Transverse colon (tissue), 4 donors: ENCODE measurements around the gene GALC. TPM values are rescaled to one million over a fixed set of nuclear protein-coding genes. Genes with fewer than 3 reads are reported as not detected.

Experiments
- DNase-seq: peaks from one replicate; pipeline ENCODE4 v3.0.0-alpha.2; 2019
- H3K27ac ChIP-seq, 4 donors: fragments of 200-600 bp; sonication (generic); 2 replicates each; pipeline ENCODE4 v1.5.1; 2016 to 2018; ENCODE audit warnings: inconsistent platforms in 4 of 4
- H3K27me3 ChIP-seq: fragments of 200-600 bp; sonication (generic); 2 replicates; pipeline ENCODE4 v1.5.1; 2017; ENCODE audit warnings: inconsistent platforms
- H3K36me3 ChIP-seq, 4 donors: fragments of 200-600 bp; sonication (generic); 2 replicates each; pipeline ENCODE4 v1.5.1; 2017 to 2019; ENCODE audit warnings: inconsistent platforms in 4 of 4
- H3K4me1 ChIP-seq, 4 donors: fragments of 200-600 bp; sonication (generic); 2 replicates each; pipeline ENCODE4 v1.5.1; 2017 to 2020; ENCODE audit warnings: inconsistent platforms in 4 of 4
- H3K4me3 ChIP-seq, 4 donors: fragments of 200-600 bp; sonication (generic); 1 replicate in 1 of 4; 2 replicates in 3 of 4; pipeline versions ENCODE4 v1.5.1 to v1.6.1; 2017 to 2019; ENCODE audit warnings: inconsistent platforms in 4 of 4
- H3K9me3 ChIP-seq, 2 donors: fragments of 200-600 bp; sonication (generic); 2 replicates each; pipeline ENCODE4 v1.5.1; 2017 to 2019; ENCODE audit warnings: inconsistent platforms in 2 of 2
- EP300 ChIP-seq: sonication (generic); formaldehyde crosslinking; IDR thresholded peaks from one replicate; pipeline ENCODE4 v1.6.1; 2017; ENCODE audit warnings: antibody characterized with exemption, low read depth
- POLR2A ChIP-seq: fragments of 450-650 bp; IDR thresholded peaks from one replicate; pipeline ENCODE4 v1.6.1; 2016; ENCODE audit warnings: antibody characterized with exemption, mild to moderate bottlenecking, moderate library complexity
- POLR2AphosphoS5 ChIP-seq, 3 donors: sonication (generic); formaldehyde crosslinking; IDR thresholded peaks; one replicate each; pipeline ENCODE4 v1.6.1; 2016; ENCODE audit warnings: antibody characterized with exemption in 3 of 3
- WGBS, 2 donors: methylation state at CpG; one replicate each; pipeline ENCODE4 v1.1.5; 2018; ENCODE audit warnings: low coverage in 1 of 2; 5-methylcytosine and 5-hydroxymethylcytosine counted together
- in situ Hi-C, 4 donors: fragments of 200-750 bp; cut with MboI; loops; one replicate each; pipeline versions ENCODE4 v1.15.0 to v1.15.1; 2017; ENCODE audit warnings: low sequenced_read_pairs in 3 of 4, low pct_ligation_motif_present in 1 of 4, low pct_unique_long_range_greater_than_20kb in 1 of 4
- intact Hi-C: fragments of 100-400 bp; cut with DNase I; formaldehyde crosslinking; loops from one replicate; pipeline ENCODE4 v1.15.1; 2023; ENCODE audit warnings: low total_unique reads
- total RNA-seq, 4 donors: library from RNA; depleted of rRNA; stranded (reverse); fragments of >200 nt; gene quantifications; one replicate each; pipeline ENCODE4 v1.1.0, GENCODE V29; 2016
- TF ChIP-seq, protein P1 (sequence below), 5 experiments: fragments of 200-600 bp in 3 of 5; fragments of 450-650 bp in 2 of 5; sonication (generic) in 3 of 5; IDR thresholded peaks; 1 replicate in 2 of 5; 2 replicates in 3 of 5; pipeline ENCODE4 v1.5.1; 2016 to 2017; ENCODE audit warnings: antibody characterized with exemption in 5 of 5, inconsistent platforms in 3 of 5, mild to moderate bottlenecking in 2 of 5, moderate library complexity in 1 of 5

Gene GALC
- total RNA-seq, 4 donors from 2014 or later = 8.0 to 42.3 (median 28.9) TPM

DNA sequence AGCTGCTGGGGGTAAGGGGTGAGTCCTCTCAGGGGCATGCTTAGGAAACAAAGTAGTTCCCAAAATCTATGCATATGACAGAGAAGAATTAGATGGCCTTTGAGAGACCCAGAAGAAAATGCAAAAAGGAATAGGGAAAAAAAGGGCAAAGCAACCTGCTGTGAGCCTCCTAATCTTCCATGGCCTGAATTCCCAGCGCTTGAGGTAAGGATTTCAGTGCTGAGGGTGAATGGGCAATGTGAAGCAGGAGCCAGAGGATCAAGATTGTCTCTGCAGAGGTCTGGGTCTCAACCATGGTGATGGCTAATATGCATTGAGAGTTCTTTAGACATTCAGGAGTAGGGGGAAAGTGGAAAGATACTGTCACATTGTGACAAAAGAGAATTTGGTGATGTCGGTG, 43.4 kb upstream of the GALC start:
- Histone ChIP-seq H3K27me3 (no peaks in the 10 kb centered on the region), H3K9me3 (no peaks in the 10 kb centered on the region), H3K4me1 (no peaks in the 10 kb centered on the region), H3K36me3 (no peaks in the 10 kb centered on the region), H3K27ac (no peak overlapping the region), H3K4me3 (no peak overlapping the region)
- intact Hi-C loops = no loop called here
- TF ChIP-seq POLR2AphosphoS5 (IDR thresholded peaks at IDR 0.05) = no peak
- no peak for TF ChIP-seq EP300
- TF ChIP-seq, protein P1, sequence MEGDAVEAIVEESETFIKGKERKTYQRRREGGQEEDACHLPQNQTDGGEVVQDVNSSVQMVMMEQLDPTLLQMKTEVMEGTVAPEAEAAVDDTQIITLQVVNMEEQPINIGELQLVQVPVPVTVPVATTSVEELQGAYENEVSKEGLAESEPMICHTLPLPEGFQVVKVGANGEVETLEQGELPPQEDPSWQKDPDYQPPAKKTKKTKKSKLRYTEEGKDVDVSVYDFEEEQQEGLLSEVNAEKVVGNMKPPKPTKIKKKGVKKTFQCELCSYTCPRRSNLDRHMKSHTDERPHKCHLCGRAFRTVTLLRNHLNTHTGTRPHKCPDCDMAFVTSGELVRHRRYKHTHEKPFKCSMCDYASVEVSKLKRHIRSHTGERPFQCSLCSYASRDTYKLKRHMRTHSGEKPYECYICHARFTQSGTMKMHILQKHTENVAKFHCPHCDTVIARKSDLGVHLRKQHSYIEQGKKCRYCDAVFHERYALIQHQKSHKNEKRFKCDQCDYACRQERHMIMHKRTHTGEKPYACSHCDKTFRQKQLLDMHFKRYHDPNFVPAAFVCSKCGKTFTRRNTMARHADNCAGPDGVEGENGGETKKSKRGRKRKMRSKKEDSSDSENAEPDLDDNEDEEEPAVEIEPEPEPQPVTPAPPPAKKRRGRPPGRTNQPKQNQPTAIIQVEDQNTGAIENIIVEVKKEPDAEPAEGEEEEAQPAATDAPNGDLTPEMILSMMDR (IDR thresholded peaks at IDR 0.05) = no peak
- no peak for TF ChIP-seq POLR2A
- no peak for DNase-seq
- in situ Hi-C loops = no loop called here
- 93 to 100% methylated on average over 1 to 2 of the region's 2 CpGs for WGBS, 2 donors

DNA sequence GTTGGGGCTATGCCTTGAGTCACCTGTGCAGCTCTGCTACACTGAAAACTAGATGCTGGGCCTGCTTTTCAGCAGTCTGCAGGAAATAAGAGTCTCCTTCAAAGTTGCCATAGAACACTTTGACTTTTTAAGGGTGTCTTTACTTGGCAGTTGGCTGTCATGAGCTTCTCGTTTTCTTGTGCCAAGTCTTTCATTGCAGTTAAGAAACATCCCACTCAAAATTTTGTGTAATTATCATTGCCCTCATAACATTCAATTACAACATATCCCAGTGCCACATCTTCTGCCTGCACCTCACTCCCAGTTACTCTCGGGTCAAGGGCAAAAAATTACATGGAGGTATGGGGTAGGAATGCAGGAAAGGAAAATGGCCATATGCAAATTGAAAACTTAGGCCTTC, 41.1 kb upstream of the GALC start:
- H3K9me3 ChIP-seq = no peaks in the 10 kb centered on the region
- intact Hi-C loops (no loop called here), in situ Hi-C loops (no loop called here)
- H3K27me3 ChIP-seq = no peaks in the 10 kb centered on the region
- no peak overlapping the region for H3K27ac ChIP-seq
- DNase-seq = no peak
- H3K4me3 ChIP-seq = no peak overlapping the region
- TF ChIP-seq POLR2AphosphoS5 (IDR thresholded peaks at IDR 0.05) = no peak
- TF ChIP-seq, protein P1 (IDR thresholded peaks at IDR 0.05) = no peak
- TF ChIP-seq POLR2A = no peak
- no peak for TF ChIP-seq EP300
- H3K36me3 ChIP-seq = no peaks in the 10 kb centered on the region
- no peaks in the 10 kb centered on the region for H3K4me1 ChIP-seq
- WGBS, 2 donors = 66 to 72% methylated on average over 2 of the region's 2 CpGs

DNA sequence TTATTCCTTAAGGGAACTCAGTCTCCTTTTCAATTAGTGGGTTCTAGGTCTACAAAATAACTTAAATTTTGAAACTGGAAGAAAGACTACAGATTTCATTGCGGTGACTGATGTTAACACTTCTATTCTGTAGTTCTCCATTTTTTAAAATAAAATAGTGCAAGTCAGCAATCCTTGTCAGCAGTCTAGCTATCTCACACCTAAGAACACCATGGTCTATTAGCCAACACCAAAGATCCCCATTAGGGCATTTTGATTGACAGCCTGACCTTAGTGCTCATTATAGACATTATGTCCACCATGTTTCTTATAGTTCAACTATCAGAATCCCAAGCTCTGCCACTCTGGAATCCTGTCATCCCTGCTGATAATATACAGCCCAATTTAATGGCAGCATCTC, 39.4 kb upstream of the GALC start:
- H3K27ac ChIP-seq = no peak overlapping the region
- in situ Hi-C loops = no loop called here
- 85 to 92% methylated on average over 1 of the region's 1 CpG for WGBS, 2 donors
- no peak for DNase-seq
- TF ChIP-seq EP300 (no peak), POLR2A (no peak), POLR2AphosphoS5 (IDR thresholded peaks at IDR 0.05) (no peak)
- TF ChIP-seq, protein P1 (IDR thresholded peaks at IDR 0.05) = no peak
- no peaks in the 10 kb centered on the region for H3K27me3 ChIP-seq
- intact Hi-C loops = no loop called here
- no peaks in the 10 kb centered on the region for H3K36me3 ChIP-seq
- H3K4me3 ChIP-seq = no peak overlapping the region
- H3K4me1 ChIP-seq = no peaks in the 10 kb centered on the region
- H3K9me3 ChIP-seq = no peaks in the 10 kb centered on the region

DNA sequence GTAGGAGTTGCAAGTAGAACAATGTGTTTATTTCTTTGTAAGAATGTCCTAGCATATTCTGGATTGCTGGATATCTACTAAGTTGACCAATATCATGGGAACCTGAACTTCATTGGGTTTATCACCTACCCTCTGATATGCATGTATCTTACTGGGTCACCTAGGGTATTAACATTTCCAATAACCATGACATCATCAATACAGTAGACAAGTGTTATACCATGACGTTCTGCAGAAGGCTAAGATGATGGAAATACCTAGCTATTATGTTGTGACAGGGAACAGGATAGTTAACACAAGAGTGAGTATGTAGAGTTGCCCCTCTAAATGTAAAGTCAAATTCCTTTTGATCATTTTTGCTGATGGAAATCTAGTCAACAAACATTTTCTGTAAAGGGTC, 37.9 kb upstream of the GALC start:
- no peaks in the 10 kb centered on the region for H3K36me3 ChIP-seq
- 75 to 86% methylated on average over 1 of the region's 1 CpG for WGBS, 2 donors
- H3K9me3 ChIP-seq = no peaks in the 10 kb centered on the region
- no peak for DNase-seq
- TF ChIP-seq, protein P1 (IDR thresholded peaks at IDR 0.05) = no peak
- no peak for TF ChIP-seq POLR2A
- TF ChIP-seq EP300 = no peak
- no peak for TF ChIP-seq POLR2AphosphoS5 (IDR thresholded peaks at IDR 0.05)
- no peaks in the 10 kb centered on the region for H3K4me1 ChIP-seq
- in situ Hi-C loops = no loop called here
- intact Hi-C loops = no loop called here
- H3K27ac ChIP-seq = no peak overlapping the region
- no peaks in the 10 kb centered on the region for H3K27me3 ChIP-seq
- H3K4me3 ChIP-seq = no peak overlapping the region
